ENCODE results near the gene KDM7A. TPM values are rescaled to one million over a fixed set of nuclear protein-coding genes. Genes with fewer than 3 reads are reported as not detected.

Gene KDM7A
- total and polyA plus RNA-seq, 9 of the 15 experiments (the other 6 are each of a cell fraction or from before 2014, with no cell fraction given) = 0.90 to 8.4 (median 7.0) TPM

GRCh38 chr7:140176122-140176701 is 571 bp downstream of the KDM7A start (continued):
- peak; percentile 3; the same call in 1 of the 2 replicates for TF ChIP-seq ARID4B (CRISPR knock-in tag; IDR thresholded peaks at IDR 0.05)
- TF ChIP-seq ZBTB7A (IDR thresholded peaks at IDR 0.05; ENCODE audit: borderline replicate concordance, control insufficient read depth, low read depth, low read length) = peak; percentile 76
- no peak for TF ChIP-seq RBM34 (IDR thresholded peaks at IDR 0.05; ENCODE audit: borderline replicate concordance, insufficient read depth, low read length)
- no peak for TF ChIP-seq E2F3 (CRISPR knock-in tag; IDR thresholded peaks at IDR 0.05)
- 0 out of 2 replicates have a peak, but pooled peaks have one; percentile 10 for TF ChIP-seq ZNF282 (CRISPR knock-in tag; IDR thresholded peaks at IDR 0.05)

Measured in K562 (cell line).